Nephron (organoid): ENCODE data around the gene HOXC11.

ENCODE experiments used
- H3K27ac Mint-ChIP-seq, 3 experiments: 2 replicates each; pipeline ENCODE4 v1.8.0; 2020; ENCODE audit warnings: mixed read lengths in 3 of 3, mild to moderate bottlenecking in 2 of 3, moderate library complexity in 1 of 3
- H3K27me3 Mint-ChIP-seq: 2 replicates; pipeline ENCODE4 v1.8.0; 2021; ENCODE audit warnings: low read depth, mild to moderate bottlenecking, moderate library complexity, mixed read lengths
- H3K36me3 Mint-ChIP-seq: 2 replicates; pipeline ENCODE4 v1.8.0; 2020; ENCODE audit warnings: low read depth, mixed read lengths
- H3K4me1 Mint-ChIP-seq: 2 replicates; pipeline ENCODE4 v1.8.0; 2020; ENCODE audit warnings: mixed read lengths
- H3K4me3 Mint-ChIP-seq, 3 experiments: 2 replicates each; pipeline ENCODE4 v1.8.0; 2020; ENCODE audit warnings: mild to moderate bottlenecking in 3 of 3, mixed read lengths in 3 of 3, moderate library complexity in 2 of 3
- H3K9me3 Mint-ChIP-seq: 2 replicates; pipeline ENCODE4 v1.8.0; 2020; ENCODE audit warnings: mixed read lengths
- CTCF ChIP-seq, 3 experiments: fragments of 200-600 bp; sonication (generic); IDR thresholded peaks; one replicate each; pipeline ENCODE4 v1.5.0; 2021; ENCODE audit warnings: antibody characterized with exemption in 3 of 3; ENCODE audit not compliant: unreplicated experiment in 3 of 3

Gene HOXC11

GRCh38 chr12:53955776-53956250, 17.1 kb upstream of the HOXC11 start:
- Mint-ChIP-seq H3K4me3 (no peak overlapping the region), H3K4me1 (peaks cover 6% of the 10 kb centered on the region), H3K27me3 (peaks cover 100% of the 10 kb centered on the region), H3K36me3 (no peaks in the 10 kb centered on the region), H3K27ac (no peak overlapping the region), H3K9me3 (no peaks in the 10 kb centered on the region)
- TF ChIP-seq CTCF (IDR thresholded peaks at IDR 0.05; ENCODE audit: unreplicated experiment in 3 of 3) = no peak

GRCh38 chr12:53956251-53956887, 16.6 kb upstream of the HOXC11 start:
- no peak for TF ChIP-seq CTCF (IDR thresholded peaks at IDR 0.05; ENCODE audit: unreplicated experiment in 3 of 3)
- Mint-ChIP-seq H3K9me3 (no peaks in the 10 kb centered on the region), H3K4me3 (no peak overlapping the region), H3K4me1 (peaks cover 6% of the 10 kb centered on the region), H3K36me3 (no peaks in the 10 kb centered on the region), H3K27ac (no peak overlapping the region), H3K27me3 (peaks cover 100% of the 10 kb centered on the region)

DNA sequence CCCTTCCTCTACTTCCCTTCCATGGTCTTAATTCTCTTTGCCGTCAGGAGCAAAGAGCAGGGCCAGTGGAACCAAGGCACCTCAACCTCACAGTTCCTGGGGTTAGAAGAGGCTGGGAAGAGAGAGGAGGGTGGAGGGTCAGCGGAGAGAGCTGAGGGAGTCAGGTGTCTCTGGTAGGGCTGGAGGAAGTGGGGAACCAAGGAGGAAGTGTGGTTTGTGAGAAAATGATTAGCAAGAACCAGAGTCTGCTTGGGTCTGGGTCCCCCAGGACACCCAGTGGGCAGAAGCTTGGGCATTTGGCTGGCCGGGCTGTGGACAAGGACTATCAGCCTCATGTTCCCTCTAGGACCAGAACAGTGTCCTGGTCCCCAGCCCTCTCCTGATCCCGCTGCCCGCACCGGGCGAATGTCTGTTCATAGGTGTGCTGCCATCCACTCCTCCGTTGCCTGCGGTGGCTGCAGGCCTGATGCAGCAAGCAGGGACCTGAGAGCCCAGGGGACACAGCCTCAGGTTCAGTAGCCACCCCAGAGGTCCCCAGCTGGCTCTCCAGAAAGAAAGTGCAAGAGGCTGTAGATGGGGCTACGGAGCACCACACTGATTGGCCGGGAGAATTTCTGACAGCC, 15.9 kb upstream of the HOXC11 start:
- Mint-ChIP-seq H3K4me1 (peaks cover 6% of the 10 kb centered on the region), H3K27ac (no peak overlapping the region), H3K27me3 (peaks cover 100% of the 10 kb centered on the region), H3K4me3 (no peak overlapping the region), H3K36me3 (no peaks in the 10 kb centered on the region), H3K9me3 (no peaks in the 10 kb centered on the region)
- TF ChIP-seq CTCF (IDR thresholded peaks at IDR 0.05; ENCODE audit: unreplicated experiment in 3 of 3) = no peak

GRCh38 chr12:53958128-53958527, 14.8 kb upstream of the HOXC11 start:
- TF ChIP-seq CTCF (IDR thresholded peaks at IDR 0.05; ENCODE audit: unreplicated experiment in 3 of 3) = no peak
- H3K4me1 Mint-ChIP-seq = peaks cover 5% of the 10 kb centered on the region
- no peak overlapping the region for H3K4me3 Mint-ChIP-seq
- H3K27ac Mint-ChIP-seq = no peak overlapping the region
- H3K27me3 Mint-ChIP-seq = peaks cover 100% of the 10 kb centered on the region
- no peaks in the 10 kb centered on the region for H3K9me3 Mint-ChIP-seq
- H3K36me3 Mint-ChIP-seq = no peaks in the 10 kb centered on the region

DNA sequence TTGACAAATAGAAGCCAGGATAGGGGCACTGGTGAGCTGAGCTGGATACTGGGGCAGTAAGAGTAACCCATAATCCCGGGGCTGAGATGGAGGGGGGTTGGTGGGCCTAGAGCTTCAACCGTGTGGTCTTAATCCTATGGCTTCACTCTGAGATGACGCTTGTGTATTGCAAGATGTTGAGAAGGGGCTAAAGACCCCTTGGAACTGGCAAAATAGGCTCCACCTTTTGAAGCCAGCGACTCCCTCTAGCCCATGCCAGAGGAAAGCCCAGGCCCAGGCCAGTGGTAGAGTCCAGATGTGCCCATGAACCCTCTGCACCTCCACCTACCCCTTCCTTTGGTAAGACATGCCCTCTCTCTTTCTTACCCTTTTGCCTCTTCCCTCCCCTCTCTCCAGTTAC, 13.6 kb upstream of the HOXC11 start:
- TF ChIP-seq CTCF (IDR thresholded peaks at IDR 0.05; ENCODE audit: unreplicated experiment in 3 of 3) = no peak
- Mint-ChIP-seq H3K36me3 (no peaks in the 10 kb centered on the region), H3K27me3 (peaks cover 100% of the 10 kb centered on the region), H3K27ac (no peak overlapping the region), H3K4me1 (peaks cover under 1% of the 10 kb centered on the region), H3K4me3 (no peak overlapping the region), H3K9me3 (no peaks in the 10 kb centered on the region)
